BE2C (cell line): ENCODE results near the gene SLC7A4.
A peak's percentile ranks its signal among the peaks of the same experiment; 100 is the strongest.
"Not testable (repeated sequence)": the region's sequence is repeated elsewhere in the genome, so short reads cannot be mapped to it uniquely, and the experiment has no call there.

ENCODE experiments used
- DNase-seq: peaks from one replicate; pipeline ENCODE4 v3.0.0-alpha.2; 2020
- H3K27me3 ChIP-seq: fragments of 250-450 bp; sonication (Bioruptor Pico); 2 replicates; pipeline ENCODE4 v1.5.1; 2020; ENCODE audit warnings: mild to moderate bottlenecking
- H3K36me3 ChIP-seq: fragments of 250-450 bp; sonication (Bioruptor Pico); 2 replicates; pipeline ENCODE4 v1.5.1; 2020; ENCODE audit warnings: mild to moderate bottlenecking
- H3K4me1 ChIP-seq: fragments of 250-450 bp; sonication (Bioruptor Pico); 2 replicates; pipeline ENCODE4 v1.5.1; 2020
- H3K4me3 ChIP-seq: 2 replicates; pipeline ENCODE4 v1.5.1; 2011; ENCODE audit warnings: low read depth, low read length
- H3K9me3 ChIP-seq: fragments of 250-450 bp; sonication (Bioruptor Pico); 2 replicates; pipeline ENCODE4 v1.5.1; 2020
- TF ChIP-seq, protein P1 (sequence below): IDR thresholded peaks from 2 replicates; pipeline ENCODE4 v1.5.1; 2012; ENCODE audit warnings: mild to moderate bottlenecking, low read depth, low read length

Gene SLC7A4

DNA sequence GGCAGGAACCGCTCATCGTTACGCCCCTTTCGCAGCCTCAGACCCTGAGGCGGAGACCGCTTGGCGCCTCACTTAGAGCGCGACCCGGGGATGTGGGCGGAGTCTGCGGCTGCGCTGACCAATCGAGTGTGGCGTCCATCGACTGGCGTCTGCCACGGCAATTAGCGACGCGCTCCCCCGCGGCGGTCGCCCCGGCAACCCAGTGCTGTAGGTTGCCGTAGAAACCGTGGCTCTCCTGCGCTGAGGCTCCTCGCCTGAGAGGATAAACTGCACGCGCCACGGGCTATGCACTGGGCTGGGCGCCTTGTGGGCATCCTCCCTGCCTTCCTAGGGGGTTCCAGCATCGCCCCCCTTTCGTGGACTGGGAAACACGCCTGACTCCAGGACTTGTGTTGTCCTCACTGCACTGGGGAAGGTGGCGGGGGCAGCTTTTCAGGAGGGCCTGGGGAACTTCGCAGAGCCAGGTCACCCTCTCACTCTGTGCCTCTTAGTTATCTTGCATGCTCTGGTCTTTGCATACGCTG lies 18.1 kb downstream of the SLC7A4 start:
- Histone ChIP-seq H3K4me3 (peak overlapping the region; percentile 85), H3K27me3 (no peaks in the 10 kb centered on the region)
- peak; percentile 99 for DNase-seq

DNA sequence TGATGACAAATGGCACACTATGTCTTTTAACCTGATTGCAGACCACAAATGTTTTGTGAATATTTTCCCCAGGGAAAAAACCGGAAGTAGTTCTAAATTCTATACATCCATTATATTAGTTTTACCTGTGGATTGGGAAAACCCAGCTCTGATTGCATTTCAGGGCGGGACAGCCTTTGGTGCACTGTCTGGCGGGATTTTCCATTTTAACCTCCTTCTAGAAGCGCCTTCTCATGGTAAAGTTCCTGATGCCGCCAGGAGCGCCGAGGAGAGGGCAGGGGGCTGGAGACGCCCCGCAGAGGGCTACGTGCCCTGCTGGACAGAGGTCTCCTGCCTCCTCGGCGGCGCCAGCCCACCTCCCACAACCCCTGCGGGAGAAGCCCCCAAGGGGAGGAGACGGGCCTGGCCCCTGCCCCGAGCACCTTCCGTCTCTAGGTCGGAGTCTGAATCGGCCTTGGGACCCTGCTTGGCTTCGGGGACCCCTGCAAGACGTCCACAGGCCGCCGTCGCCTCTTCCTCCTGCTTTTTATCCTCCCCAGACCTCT lies 18.6 kb downstream of the SLC7A4 start:
- Histone ChIP-seq H3K27me3 (no peaks in the 10 kb centered on the region), H3K9me3 (no peaks in the 10 kb centered on the region), H3K36me3 (peaks cover 11% of the 10 kb centered on the region), H3K4me1 (peaks cover 7% of the 10 kb centered on the region), H3K4me3 (peak overlapping the region; percentile 85)
- no peak for DNase-seq
- TF ChIP-seq, protein P1, sequence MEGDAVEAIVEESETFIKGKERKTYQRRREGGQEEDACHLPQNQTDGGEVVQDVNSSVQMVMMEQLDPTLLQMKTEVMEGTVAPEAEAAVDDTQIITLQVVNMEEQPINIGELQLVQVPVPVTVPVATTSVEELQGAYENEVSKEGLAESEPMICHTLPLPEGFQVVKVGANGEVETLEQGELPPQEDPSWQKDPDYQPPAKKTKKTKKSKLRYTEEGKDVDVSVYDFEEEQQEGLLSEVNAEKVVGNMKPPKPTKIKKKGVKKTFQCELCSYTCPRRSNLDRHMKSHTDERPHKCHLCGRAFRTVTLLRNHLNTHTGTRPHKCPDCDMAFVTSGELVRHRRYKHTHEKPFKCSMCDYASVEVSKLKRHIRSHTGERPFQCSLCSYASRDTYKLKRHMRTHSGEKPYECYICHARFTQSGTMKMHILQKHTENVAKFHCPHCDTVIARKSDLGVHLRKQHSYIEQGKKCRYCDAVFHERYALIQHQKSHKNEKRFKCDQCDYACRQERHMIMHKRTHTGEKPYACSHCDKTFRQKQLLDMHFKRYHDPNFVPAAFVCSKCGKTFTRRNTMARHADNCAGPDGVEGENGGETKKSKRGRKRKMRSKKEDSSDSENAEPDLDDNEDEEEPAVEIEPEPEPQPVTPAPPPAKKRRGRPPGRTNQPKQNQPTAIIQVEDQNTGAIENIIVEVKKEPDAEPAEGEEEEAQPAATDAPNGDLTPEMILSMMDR = no peak

More for the DNA sequence above, 18.1 kb downstream of the SLC7A4 start:
- peaks cover 5% of the 10 kb centered on the region for H3K36me3 ChIP-seq
- peaks cover 7% of the 10 kb centered on the region for H3K4me1 ChIP-seq
- no peaks in the 10 kb centered on the region for H3K9me3 ChIP-seq
- TF ChIP-seq, protein P1 = no peak

- H3K4me3 ChIP-seq = peak overlapping the region; percentile 85
Observed at GRCh38 chr22:21012446-21013407, 19.6 kb downstream of the SLC7A4 start.

DNA sequence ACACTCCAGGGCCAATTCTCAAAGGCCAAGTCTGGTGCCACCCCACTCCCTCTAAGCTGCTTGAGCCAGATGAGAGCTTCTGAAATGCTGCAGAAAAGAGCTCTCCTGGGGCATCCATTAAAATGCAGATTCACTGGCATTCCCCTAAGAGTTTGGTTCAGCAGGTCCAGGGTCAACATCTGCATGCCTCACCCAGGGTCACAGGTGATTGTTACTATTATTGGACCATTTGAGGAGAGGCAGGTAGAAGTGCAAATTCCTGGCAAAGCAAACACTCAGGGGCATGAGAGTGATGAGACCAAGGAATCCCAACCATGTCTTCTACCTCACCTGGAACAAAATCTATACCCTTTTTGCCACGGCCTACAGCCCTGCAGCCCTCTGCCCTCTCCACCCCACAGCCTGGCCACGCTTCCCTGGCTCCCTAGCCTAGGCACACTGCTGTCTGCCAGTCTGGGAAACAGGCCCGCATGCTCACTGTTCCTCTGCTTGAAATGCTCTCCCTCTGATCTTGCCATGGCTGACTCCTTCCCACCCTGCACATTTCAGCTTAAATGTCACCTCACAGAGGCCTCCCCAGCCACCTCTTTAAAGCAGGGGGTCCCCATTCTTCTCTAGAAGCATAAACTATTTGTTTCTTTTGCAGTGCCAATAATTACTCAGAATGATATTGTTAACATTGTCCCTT lies 21.8 kb downstream of the SLC7A4 start:
- Histone ChIP-seq H3K36me3 (peaks cover 28% of the 10 kb centered on the region), H3K9me3 (no peaks in the 10 kb centered on the region), H3K4me1 (no peaks in the 10 kb centered on the region; the same call in 1 of the 2 replicates), H3K27me3 (no peaks in the 10 kb centered on the region), H3K4me3 (no peak overlapping the region)
- no peak for DNase-seq
- TF ChIP-seq, protein P1 = no peak

More at GRCh38 chr22:21012446-21013407, 19.6 kb downstream of the SLC7A4 start:
- Histone ChIP-seq H3K4me1 (peaks cover 7% of the 10 kb centered on the region), H3K27me3 (no peaks in the 10 kb centered on the region), H3K36me3 (peaks cover 18% of the 10 kb centered on the region), H3K9me3 (no peaks in the 10 kb centered on the region)
- peak; percentile 4 for DNase-seq
- TF ChIP-seq, protein P1 = no peak

GRCh38 chr22:21009638-21010425 lies 22.5 kb downstream of the SLC7A4 start:
- Histone ChIP-seq H3K27me3 (no peaks in the 10 kb centered on the region), H3K4me1 (no peaks in the 10 kb centered on the region; the same call in 1 of the 2 replicates), H3K4me3 (no peak overlapping the region), H3K9me3 (no peaks in the 10 kb centered on the region), H3K36me3 (peaks cover 35% of the 10 kb centered on the region)
- TF ChIP-seq, protein P1 = no peak
- no peak for DNase-seq

DNA sequence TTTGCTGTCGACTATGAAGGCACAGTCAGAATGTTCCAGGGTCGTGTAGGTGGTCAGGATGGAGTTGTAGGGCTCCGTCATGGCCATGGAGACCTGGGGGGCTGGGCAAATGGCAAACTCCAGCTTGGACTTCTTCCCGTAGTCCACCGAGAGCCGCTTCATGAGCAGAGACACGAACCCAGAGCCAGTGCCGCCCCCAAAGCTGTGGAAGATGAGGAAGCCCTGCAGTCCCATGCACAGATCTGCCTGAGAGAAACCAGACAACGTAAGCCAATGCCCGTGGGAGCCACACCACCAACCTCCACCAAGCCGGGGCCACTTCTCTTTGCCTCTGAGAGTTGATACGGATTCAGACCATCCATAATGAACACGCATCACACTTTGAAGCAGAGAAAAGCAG lies 23.2 kb downstream of the SLC7A4 start:
- not testable (repeated sequence) for H3K4me1 ChIP-seq, H3K4me3 ChIP-seq, H3K27me3 ChIP-seq, DNase-seq, H3K9me3 ChIP-seq
- peaks cover 35% of the 10 kb centered on the region for H3K36me3 ChIP-seq
